HG03196 (cell line): ENCODE results near the gene DHCR24.
"Not testable (repeated sequence)": the region's sequence is repeated elsewhere in the genome, so short reads cannot be mapped to it uniquely, and the experiment has no call there.

Source experiments
- ATAC-seq: cut with Tn5 transposase; IDR thresholded peaks from one replicate; pipeline ENCODE4 v1.9.1; 2021; ENCODE audit not compliant: unreplicated experiment

Gene DHCR24, protein sequence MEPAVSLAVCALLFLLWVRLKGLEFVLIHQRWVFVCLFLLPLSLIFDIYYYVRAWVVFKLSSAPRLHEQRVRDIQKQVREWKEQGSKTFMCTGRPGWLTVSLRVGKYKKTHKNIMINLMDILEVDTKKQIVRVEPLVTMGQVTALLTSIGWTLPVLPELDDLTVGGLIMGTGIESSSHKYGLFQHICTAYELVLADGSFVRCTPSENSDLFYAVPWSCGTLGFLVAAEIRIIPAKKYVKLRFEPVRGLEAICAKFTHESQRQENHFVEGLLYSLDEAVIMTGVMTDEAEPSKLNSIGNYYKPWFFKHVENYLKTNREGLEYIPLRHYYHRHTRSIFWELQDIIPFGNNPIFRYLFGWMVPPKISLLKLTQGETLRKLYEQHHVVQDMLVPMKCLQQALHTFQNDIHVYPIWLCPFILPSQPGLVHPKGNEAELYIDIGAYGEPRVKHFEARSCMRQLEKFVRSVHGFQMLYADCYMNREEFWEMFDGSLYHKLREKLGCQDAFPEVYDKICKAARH

DNA sequence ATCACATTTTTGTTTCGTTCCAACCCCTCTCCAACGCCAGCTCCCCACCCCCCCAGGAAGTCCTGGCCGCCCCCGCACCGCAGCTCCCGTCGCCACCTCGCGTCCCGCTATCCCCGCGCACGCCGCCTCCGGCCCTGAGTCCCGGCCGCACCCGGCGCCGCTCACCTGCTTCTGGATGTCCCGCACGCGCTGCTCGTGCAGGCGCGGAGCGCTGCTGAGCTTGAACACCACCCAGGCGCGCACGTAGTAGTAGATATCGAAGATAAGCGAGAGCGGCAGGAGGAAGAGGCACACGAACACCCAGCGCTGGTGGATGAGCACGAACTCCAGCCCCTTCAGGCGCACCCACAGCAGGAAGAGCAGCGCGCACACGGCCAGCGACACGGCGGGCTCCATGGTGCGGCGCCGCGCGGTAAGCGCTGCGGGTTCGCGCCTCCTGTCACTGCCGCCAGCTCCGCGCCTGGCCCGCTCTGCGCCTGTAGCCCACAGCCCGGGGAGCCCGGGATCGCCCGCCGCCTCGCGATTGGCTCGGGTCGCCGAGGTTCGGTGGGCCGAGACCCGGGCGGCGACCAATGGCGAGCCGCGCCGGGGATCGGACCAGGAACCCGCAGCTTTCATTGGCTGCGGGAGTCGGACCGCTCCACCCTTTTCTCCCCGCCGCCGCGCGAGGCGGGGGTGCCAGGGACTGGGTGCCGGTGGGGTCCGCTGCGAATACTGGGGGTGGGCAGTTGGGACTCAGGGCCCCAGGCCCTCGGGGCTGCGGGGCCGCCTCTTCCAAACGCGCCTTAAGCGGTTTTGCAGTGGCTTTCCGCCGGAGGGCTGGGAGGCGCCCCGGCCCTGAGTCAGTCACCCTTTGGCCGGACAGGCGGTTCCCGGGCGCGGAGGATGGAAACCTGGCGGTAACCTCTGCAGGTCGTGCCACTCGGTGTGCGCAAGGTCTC, at the start of gene DHCR24:
DHCR24 (minus strand) TSS at position 472 of the 941 bp plus-strand sequence; CDS start at position 396, 76 bp downstream.
- ATAC-seq: peak; percentile 93

DNA sequence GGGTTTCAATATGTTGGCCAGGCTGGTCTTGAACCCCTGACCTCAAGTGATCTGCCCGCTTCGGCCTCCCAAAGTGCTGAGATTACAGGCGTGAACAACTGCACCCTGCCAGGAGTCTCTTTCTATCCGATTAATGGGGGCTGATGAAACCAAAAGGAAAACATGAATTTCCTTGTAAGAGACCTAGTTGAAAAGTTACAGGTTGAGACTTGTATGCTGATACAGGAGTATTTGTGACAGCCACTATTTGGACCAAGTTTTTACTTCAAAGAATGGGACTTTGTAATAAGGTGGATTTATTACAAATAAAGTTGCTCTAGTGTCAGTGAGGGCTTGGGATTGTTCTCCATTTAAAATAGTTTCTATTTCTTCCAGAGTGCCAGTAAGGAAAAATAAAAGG, 49.8 kb upstream of the DHCR24 start:
- ATAC-seq: no peak

DNA sequence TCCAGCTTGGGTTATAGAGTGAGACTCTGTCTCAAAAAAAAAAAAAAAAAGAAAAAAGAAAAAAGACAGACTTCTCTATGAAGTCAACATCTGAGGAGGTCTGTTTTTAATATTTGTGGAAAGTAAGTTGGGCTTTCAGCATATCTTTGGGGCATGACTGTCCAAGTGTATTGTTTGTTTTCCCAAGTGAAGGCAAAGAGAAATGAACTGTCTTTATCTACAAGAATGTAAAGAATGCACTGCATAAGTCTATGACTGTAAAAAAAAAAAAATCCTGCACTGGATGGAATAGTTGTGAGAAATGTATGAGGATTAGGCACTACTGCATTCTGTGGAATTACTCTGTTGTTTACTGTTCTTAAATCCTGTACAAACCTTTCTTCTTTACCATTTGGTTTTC, 47.9 kb upstream of the DHCR24 start:
- no peak for ATAC-seq

DNA sequence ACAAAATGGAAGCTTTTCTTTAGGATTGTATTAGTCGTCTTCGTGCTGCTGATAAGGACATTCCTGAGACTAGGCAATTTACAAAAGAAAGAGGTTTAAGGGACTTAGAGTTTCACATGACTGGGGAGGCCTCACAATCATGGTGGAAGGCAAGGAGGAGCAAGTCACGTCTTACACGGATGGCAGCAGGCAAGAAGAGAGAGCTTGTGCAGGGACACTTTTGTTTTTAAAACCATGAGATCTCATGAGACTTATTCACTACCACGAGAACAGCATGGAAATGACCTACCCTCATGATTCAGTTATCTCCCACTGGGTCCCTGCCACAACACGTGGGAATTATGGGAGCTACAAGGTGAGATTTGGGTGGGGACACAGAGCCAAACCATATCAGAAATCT, 47.1 kb upstream of the DHCR24 start:
- ATAC-seq: not testable (repeated sequence)

DNA sequence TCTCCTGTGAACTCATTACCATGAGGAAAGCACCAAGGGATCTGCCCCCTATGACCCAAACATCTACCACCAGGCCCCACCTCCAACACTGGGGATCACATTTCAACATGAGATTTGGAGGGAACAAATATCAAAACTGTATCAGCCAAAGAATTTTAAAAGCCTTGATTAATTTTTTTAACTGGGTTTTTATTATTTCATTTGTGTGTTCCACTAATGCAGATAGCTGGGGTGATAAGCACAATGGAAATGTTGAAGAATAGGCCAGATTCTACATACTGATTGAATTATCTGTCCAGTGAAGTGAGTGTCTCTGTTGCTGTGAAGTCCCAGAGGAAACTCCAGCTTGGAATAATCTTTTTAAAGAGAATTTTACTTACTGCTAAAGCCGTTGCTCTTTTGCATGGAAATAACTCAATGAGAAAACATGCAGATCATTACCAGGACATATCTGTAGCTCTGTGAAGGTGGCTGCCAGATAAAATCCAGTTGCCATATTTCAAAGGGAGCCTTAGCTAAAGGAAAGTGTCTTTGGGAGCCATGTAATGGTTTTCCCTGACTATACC, 44.4 kb upstream of the DHCR24 start:
- no peak for ATAC-seq

DNA sequence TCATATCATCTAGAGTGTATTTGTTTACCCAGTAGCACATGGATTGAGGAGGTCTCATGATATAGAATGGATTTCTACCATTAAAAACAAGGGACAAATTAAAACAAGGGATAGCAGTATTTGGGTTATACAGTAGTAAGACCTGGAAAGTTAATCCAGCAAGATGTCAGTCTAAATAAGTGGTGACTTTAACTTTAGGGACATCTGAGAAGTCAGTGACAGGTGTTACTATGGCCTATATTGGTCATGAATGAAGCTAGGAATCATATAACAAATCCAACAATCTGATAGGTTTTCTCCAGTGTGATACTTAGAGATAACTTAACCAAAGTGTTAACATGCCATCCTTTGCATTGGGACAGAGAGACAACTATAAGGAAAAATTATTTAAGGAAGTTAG, 42.7 kb upstream of the DHCR24 start:
- no peak for ATAC-seq

DNA sequence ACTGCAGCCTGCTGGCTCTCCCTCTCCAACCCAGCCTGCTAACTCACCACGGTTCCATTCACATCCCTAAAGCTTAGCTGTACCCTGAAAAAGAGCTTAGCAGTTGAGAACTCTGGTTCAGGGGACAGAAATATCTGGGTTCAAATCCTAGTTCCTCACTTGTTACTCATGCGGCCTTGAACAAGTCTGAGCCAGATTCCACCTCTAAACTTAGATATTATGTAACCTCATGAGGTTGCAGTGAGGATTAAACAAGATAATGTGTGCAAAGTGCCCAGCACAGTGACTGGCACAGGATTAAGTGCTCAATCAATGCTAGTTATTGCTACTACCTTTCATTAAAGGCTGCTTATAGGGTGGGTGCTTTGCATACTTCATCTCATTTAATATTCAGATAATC, 41.3 kb upstream of the DHCR24 start:
- ATAC-seq: no peak

DNA sequence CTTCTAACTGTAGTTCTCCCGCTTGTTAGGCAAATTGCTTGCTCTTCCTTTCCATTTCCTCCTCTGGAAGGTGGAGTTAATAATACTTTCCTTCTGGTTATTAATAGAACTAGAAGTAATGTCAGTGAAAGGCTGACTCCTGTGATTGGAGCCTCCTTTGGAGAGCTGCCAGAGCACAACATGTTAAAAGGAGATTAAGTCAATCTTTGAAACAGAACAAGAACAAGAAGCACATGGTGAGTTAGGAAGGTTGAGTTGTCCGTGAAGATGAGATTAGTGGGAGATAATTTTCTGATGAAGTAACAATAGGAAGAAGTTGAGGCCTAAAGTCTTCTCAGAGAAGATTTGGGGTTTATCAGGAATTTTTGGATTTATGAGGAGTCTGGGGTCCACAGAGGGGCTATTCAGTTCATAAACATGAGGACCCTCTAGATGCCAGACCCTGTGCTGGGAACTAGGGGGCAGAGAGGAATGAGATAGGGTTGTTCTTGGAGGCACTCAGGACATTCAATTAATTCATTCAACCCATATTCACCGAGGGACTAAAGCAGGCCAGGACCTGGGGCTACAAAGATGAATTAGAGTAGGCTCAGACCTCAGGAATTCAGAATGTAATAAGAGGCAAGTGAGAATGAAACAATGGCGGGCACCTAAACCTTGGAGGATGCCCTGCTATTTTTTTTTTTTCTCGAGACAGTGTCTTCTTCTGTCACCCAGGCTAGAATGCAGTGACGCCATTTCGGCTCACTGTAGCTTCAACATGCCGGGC, 40.7 kb upstream of the DHCR24 start:
- no peak for ATAC-seq

DNA sequence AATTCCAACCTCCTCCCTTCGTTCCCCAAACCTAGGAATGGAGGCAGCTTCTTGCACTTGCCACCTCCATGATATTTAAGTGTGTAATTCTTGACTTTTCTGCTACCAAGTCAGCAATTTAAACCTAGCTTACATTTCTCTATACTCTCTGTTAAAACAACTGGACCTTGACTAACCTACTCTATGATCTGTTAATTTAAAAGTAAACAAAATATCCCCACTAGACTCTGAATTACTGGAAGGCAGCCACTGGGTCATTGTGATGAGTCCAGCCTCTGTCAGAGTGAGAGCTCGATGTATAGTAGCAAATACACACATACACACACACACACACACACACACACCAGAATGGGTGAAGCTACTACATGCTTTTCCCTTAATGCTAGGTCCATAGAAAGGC, 40.0 kb upstream of the DHCR24 start:
- ATAC-seq: no peak

DNA sequence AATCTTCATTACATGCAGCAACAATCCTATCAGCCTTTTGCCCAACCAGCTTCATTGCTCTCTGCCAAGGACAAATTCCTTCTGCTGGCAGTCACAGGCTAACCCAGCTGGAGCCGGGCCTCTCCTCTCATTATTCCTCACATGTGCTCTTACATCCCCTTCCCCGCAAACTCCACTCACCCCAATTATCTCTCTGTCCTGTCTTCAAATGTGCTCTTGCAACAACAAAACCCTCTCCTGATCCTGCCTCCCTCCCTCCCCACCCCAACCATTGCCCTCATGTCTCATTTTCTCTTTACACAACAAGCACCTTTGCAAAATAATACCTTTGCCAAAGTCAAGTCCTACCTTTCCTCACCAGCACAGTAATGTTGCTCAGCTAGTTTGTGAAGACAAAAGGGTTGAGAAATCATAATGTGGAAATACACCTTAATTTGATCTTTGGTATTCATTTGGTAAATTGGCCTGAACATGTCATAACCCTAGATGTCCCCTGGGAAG, 36.0 kb upstream of the DHCR24 start:
- ATAC-seq: no peak

DNA sequence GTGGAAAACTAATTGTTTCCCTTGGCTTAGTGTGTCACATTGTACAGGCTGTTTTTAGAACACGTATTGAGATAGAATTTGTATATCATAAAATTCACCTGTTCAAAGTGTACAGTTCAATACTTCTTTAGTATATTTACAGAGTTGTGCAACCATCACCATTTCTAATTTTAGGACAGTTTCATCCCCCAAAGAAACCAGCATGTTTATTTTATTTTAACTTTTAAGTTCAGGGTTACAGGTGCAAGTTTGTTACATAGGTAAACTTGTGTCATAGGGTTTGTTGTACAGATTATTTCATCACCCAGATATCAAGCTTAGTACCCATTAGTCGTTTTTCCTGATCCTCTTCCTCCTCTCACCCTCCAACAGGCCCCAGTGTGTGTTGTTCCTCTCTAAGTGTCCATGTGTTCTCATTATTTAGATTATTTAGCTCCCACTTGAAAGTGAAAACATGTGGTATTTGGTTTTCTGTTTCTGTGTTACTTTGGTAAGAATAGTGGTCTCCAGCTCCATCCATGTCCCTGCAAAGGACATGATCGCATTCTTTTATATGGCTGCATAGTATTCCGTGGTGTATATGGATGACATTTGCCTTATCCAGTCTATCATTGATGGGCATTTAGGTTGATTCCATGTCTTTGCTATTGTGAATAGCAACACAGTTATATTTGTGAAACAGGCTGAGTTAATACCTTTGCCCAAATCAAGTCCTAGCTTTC, 35.2 kb upstream of the DHCR24 start:
- no peak for ATAC-seq

DNA sequence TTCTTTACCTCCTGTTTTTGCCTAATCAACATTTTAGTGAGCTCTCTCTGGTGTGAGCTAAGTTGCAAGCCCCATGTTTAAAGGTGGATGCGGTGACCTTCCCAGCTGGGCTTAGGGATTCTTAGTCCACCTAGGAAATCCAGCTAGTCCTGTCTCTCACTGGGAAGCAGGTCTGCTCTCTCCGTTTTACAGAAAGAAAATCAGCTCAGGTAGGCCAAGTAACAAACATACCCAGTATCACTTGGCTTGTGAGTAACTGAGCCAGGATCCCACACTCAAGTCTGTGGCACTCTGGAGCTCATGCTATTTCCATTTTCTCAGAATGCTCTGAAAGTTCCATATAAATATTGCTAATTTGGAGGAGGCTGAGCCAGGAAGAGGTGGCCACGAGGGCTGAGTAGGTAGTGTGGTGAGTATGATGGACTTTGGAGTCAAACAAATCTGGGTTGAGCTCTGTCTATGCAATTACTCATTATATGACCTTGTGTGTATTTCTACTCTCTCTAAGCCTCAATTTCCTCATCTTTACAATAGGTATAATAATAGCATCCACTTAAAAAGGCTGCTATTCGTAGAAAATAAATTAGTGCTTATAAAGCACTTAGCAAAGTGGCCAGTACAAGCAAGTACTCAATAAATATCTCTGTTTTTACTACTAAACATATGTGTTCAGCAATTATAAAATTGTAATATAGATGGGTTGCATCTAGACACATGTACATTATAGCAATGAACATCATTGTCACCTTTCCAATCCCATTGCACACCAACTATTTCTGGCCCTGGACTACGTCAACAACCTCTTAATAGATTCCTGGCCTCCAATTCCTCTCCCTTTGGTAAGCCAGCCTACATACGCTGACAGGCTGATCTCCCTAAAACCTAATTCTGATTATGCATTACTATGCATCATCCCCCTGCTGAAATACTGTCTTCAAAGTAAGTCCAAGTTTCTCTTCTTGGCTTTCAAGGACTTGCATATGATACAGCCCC, 32.7 kb upstream of the DHCR24 start:
- ATAC-seq: no peak

DNA sequence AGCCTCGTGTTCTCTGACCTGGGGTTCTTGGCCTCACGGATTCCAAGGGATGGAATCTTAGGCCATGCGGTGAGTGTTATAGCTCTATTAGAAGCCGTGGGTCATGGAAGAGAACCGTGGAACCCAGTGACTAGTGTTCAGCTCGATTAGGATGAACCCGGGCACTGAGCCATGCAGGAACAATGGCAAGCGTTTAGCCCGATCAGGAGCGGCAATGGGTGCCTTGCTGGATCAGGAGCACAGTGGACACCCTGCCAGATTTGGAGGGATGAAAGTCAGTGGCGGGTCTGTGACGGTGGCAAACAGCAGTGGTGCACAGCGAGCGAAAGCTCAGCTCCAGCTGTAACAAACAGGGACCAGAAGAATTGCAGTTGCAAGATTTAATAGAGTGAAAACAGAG, 24.1 kb upstream of the DHCR24 start:
- ATAC-seq: not testable (repeated sequence)

DNA sequence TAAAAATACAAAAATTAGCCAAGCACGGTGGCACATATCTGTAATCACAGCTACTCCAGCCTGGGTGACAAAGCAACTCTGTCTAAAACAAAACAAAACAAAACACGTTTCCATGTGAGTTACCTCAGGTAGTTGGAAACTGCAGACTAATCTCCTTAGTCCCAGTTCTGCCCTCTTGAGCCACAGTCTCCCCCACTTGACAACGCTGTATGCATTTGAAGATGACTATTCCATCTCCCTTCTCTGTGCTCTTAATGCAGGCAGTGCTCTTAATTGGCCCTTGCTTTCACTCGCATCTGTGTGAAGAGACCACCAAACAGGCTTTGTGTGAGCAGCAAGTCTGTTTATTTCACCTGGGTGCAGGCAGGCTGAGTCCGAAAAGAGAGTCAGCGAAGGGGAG, 19.6 kb upstream of the DHCR24 start:
- no peak for ATAC-seq

DNA sequence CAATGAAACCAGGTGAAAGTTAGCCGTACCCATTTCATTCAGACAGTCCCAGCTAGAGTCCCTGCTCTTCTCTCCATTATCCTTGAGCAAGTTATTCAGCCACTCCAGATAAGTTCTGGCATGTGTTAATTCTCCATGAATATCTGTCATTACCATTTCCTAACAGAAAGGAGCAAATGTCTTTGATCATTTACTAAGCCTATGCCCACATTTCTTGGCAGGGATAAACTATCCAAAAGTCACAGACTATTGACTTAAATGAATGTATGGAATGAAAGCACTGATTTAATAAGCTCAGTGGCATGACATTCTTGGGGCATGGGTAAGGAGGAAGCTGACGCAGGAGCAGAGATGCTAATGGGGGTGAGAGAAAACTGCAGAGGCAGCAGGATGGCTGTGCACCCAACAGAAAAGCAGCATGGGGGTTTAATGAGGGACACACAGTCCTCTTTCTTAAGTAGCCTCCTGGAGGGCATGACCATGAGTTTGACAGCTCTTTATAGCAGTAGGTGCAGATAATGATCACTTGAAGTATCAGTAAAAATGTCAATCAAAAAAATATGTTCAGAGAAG, 17.6 kb upstream of the DHCR24 start:
- no peak for ATAC-seq

DNA sequence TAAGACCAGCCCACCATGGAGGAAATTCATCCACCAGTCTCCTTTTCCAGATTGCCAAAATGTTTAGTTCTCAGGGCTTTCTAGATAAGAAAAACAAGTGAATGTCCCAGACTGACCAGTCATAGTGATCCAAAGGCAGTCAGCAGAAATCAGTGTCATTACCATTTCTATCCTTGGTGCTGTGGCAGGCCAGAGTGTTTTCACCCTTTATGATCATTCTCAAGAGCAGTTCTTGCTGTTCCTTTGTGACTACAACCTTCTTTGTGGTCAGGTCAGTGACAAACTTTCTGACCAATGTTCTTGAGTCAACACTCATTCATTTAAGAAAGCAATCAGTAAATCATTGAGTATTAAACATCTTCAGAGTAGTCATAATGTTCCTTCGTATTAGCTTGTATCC, 7.3 kb upstream of the DHCR24 start:
- ATAC-seq: no peak

DNA sequence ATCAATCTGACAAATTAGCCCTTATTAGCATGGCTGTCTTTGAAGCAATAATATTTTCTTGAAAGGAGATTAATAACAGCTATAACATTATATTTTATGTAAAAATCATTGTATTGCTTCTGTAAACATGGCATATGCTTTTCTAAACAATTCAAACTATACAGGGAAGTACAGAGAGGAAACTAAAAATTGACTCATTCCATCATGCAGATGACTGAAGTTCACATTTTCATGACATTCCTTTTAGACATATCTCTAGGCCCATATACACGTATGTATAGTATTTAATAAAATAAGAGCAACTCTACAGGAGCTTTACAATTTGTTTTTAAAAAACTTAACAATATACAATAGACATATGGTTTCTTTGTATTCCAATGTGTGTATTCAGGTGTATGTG, 5.6 kb upstream of the DHCR24 start:
- ATAC-seq: no peak

DNA sequence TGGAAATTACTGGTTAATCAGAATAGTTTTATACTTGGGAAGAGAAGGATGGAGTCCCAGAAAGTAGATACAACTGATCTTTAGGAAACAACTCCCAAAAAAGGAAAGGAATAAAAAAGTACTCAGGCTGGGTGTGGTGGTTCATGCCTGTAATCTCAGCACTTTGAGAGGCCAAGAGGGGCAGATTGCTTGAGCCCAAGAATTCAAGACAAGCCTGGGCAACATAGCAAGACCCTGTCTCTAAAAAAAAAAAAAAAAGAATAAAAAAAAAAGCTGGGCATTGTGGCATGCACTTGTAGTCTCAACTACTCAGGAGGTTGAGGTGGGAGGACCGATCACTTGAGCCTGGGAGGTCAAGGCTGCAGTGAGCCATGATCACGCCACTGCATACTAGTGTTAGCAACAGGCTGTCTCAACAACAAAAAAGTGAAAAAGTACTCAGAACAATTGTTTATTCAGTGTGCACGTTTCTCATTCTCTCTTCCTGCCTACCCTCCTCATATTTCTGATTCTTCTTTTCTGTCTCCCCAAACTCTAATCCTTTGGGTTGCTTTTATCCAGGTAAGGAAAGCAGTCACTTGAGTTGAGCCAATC, 2.2 kb upstream of the DHCR24 start:
- no peak for ATAC-seq
